ENCODE data around the gene AP5Z1. TPM values are rescaled to one million over a fixed set of nuclear protein-coding genes. Genes with fewer than 3 reads are reported as not detected.

Gene AP5Z1
- total RNA-seq, 1 donor from 2014 or later, result 13.4 TPM

GRCh38 chr7:4824120-4824775, 48.8 kb downstream of the AP5Z1 start:
- no peaks in the 10 kb centered on the region for H3K36me3 ChIP-seq
- DNase-seq, result no peak
- intact Hi-C loops (cut with micrococcal nuclease), result no loop called here
- peaks cover 5% of the 10 kb centered on the region for H3K27me3 ChIP-seq (ENCODE audit: low read depth)
- H3K4me1 ChIP-seq, result peaks cover 27% of the 10 kb centered on the region
- no peak overlapping the region for H3K27ac ChIP-seq (replicated peaks)
- H3K4me3 ChIP-seq, result no peak overlapping the region
- no peak for TF ChIP-seq CTCF (IDR thresholded peaks at IDR 0.05; ENCODE audit: borderline replicate concordance)
- no peaks in the 10 kb centered on the region for H3K9me3 ChIP-seq (replicated peaks)

- no peak for TF ChIP-seq CTCF (IDR thresholded peaks at IDR 0.05; ENCODE audit: borderline replicate concordance)
- no peaks in the 10 kb centered on the region for H3K36me3 ChIP-seq
- no peak overlapping the region for H3K4me3 ChIP-seq
- no peak overlapping the region for H3K27ac ChIP-seq (replicated peaks)
- H3K9me3 ChIP-seq (replicated peaks), result no peaks in the 10 kb centered on the region
- H3K27me3 ChIP-seq (ENCODE audit: low read depth), result peaks cover 5% of the 10 kb centered on the region
- no peak for DNase-seq
- intact Hi-C loops (cut with micrococcal nuclease), result loop anchor here (5.0 kb wide), 1 partner anchor 57 kb away; the partner anchor contains the start of gene RADIL
- H3K4me1 ChIP-seq, result peaks cover 24% of the 10 kb centered on the region
These were observed 49.7 kb downstream of the AP5Z1 start for GRCh38 chr7:4825081-4825480.

GRCh38 chr7:4828720-4829383, 53.4 kb downstream of the AP5Z1 start:
- intact Hi-C loops (cut with micrococcal nuclease), result loop anchor here (5.0 kb wide), 1 partner anchor 53 kb away; the partner anchor contains the start of gene RADIL
- no peaks in the 10 kb centered on the region for H3K9me3 ChIP-seq (replicated peaks)
- H3K4me3 ChIP-seq, result no peak overlapping the region
- DNase-seq, result no peak
- H3K27me3 ChIP-seq (ENCODE audit: low read depth), result no peaks in the 10 kb centered on the region
- no peak for TF ChIP-seq CTCF (IDR thresholded peaks at IDR 0.05; ENCODE audit: borderline replicate concordance)
- peak overlapping the region; percentile 46 for H3K27ac ChIP-seq (replicated peaks)
- peaks cover 2% of the 10 kb centered on the region for H3K36me3 ChIP-seq
- H3K4me1 ChIP-seq, result peaks cover 7% of the 10 kb centered on the region

GRCh38 chr7:4830176-4830575, 54.8 kb downstream of the AP5Z1 start:
- Histone ChIP-seq H3K27me3 (ENCODE audit: low read depth) (no peaks in the 10 kb centered on the region), H3K9me3 (replicated peaks) (no peaks in the 10 kb centered on the region), H3K4me3 (no peak overlapping the region), H3K27ac (replicated peaks) (no peak overlapping the region), H3K4me1 (peaks cover 7% of the 10 kb centered on the region), H3K36me3 (peaks cover 14% of the 10 kb centered on the region)
- peak; percentile 68 for DNase-seq
- peak; percentile 83 for TF ChIP-seq CTCF (IDR thresholded peaks at IDR 0.05; ENCODE audit: borderline replicate concordance)
- intact Hi-C loops (cut with micrococcal nuclease), result no loop called here

GRCh38 chr7:4831723-4832495, 56.5 kb downstream of the AP5Z1 start:
- DNase-seq, result no peak
- peak overlapping the region; percentile 48 for H3K27ac ChIP-seq (replicated peaks)
- H3K4me3 ChIP-seq, result no peak overlapping the region
- no peak for TF ChIP-seq CTCF (IDR thresholded peaks at IDR 0.05; ENCODE audit: borderline replicate concordance)
- intact Hi-C loops (cut with micrococcal nuclease), result no loop called here
- H3K4me1 ChIP-seq, result peaks cover 7% of the 10 kb centered on the region
- H3K9me3 ChIP-seq (replicated peaks), result no peaks in the 10 kb centered on the region
- peaks cover 24% of the 10 kb centered on the region for H3K36me3 ChIP-seq
- H3K27me3 ChIP-seq (ENCODE audit: low read depth), result no peaks in the 10 kb centered on the region

Measured in left ventricle myocardium inferior (tissue), 1 donor.